H1 (cell line): ENCODE measurements around the gene RAB11FIP5. TPM values are rescaled to one million over a fixed set of nuclear protein-coding genes. Genes with fewer than 3 reads are reported as not detected.

Source experiments
- CTCF ChIA-PET: fragments of 300-600 bp; sonication (Branson Sonifier 250); formaldehyde crosslinking; loops from one replicate; lab custom pipeline; 2021; ENCODE audit not compliant: partially characterized antibody; lab: Charles Lee
- POLR2A ChIA-PET: fragments of 300-600 bp; sonication (Branson Sonifier 250); formaldehyde crosslinking; loops from one replicate; lab custom pipeline; 2021; ENCODE audit warnings: inconsistent platforms; ENCODE audit not compliant: partially characterized antibody; lab: Charles Lee
- DNase-seq, 2 experiments: peaks; one replicate each; pipeline versions ENCODE4 v3.0.0 to v3.0.0-alpha.2; 2010 to 2022; ENCODE audit warnings: low spot score in 2 of 2, low read depth in 1 of 2, mixed read lengths in 1 of 2
- FAIRE-seq: peaks from 2 replicates; lab custom pipeline; 2011; peaks lifted over from hg19 to GRCh38; lab: Jason Lieb, UNC
- H2AFZ ChIP-seq: 2 replicates; pipeline ENCODE4 v1.8.1; 2012; ENCODE audit warnings: low read length, inconsistent platforms
- H2AK5ac ChIP-seq: 2 replicates; pipeline ENCODE4 v1.6.1; 2013; ENCODE audit warnings: low read depth, low read length
- H2BK120ac ChIP-seq: replicated peaks from 2 replicates; pipeline ENCODE3; 2013; ENCODE audit warnings: low read depth, low read length, inconsistent platforms
- H2BK12ac ChIP-seq: 2 replicates; pipeline ENCODE4 v1.6.1; 2013; ENCODE audit warnings: low read depth, low read length
- H2BK15ac ChIP-seq: 2 replicates; pipeline ENCODE4 v1.6.1; 2013; ENCODE audit warnings: low read length
- H2BK20ac ChIP-seq: 2 replicates; pipeline ENCODE4 v1.6.1; 2013; ENCODE audit warnings: low read length
- H2BK5ac ChIP-seq: 2 replicates; pipeline ENCODE4 v1.6.1; 2013; ENCODE audit warnings: low read depth, low read length
- H3K14ac ChIP-seq: 2 replicates; pipeline ENCODE4 v1.6.1; 2013; ENCODE audit warnings: inconsistent platforms; ENCODE audit not compliant: insufficient read length
- H3K18ac ChIP-seq: 2 replicates; pipeline ENCODE4 v1.6.1; 2013; ENCODE audit warnings: low read length; ENCODE audit errors: extremely low read depth
- H3K23ac ChIP-seq: 2 replicates; pipeline ENCODE4 v1.6.1; 2013; ENCODE audit warnings: inconsistent platforms; ENCODE audit not compliant: insufficient read length
- H3K23me2 ChIP-seq: 2 replicates; pipeline ENCODE4 v1.6.1; 2013; ENCODE audit warnings: low read depth, low read length
- H3K27ac ChIP-seq: 2 replicates; pipeline ENCODE4 v1.6.1; 2011; ENCODE audit warnings: low read depth, low read length, inconsistent platforms
- H3K27me3 ChIP-seq, 4 experiments: replicated peaks in 1 of 4; 1 replicate in 1 of 4; 2 replicates in 3 of 4; pipeline versions ENCODE4 v1.6.1 to v1.8.1; 2011 to 2013; ENCODE audit warnings: low read length in 3 of 4, mild to moderate bottlenecking in 3 of 4, inconsistent platforms in 2 of 4, mixed read lengths in 2 of 4, moderate library complexity in 1 of 4; ENCODE audit not compliant: control insufficient read depth in 3 of 4, insufficient read depth in 3 of 4; ENCODE audit errors: extremely low read depth in 1 of 4
- H3K36me3 ChIP-seq, 4 experiments: 2 replicates each; pipeline versions ENCODE4 v1.6.1 to v1.8.1; 2011 to 2013; ENCODE audit warnings: mild to moderate bottlenecking in 4 of 4, low read length in 3 of 4, moderate library complexity in 2 of 4, control low read depth in 1 of 4, inconsistent platforms in 1 of 4; ENCODE audit not compliant: insufficient read depth in 4 of 4, control insufficient read depth in 2 of 4
- H3K4ac ChIP-seq: replicated peaks from 2 replicates; pipeline ENCODE3; 2013; ENCODE audit warnings: low read length, low read depth, mixed read lengths, inconsistent platforms; ENCODE audit not compliant: insufficient read length
- H3K4me1 ChIP-seq, 4 experiments: replicated peaks in 1 of 4; 1 replicate in 1 of 4; 2 replicates in 3 of 4; pipeline versions ENCODE4 v1.6.1 to v1.8.1; 2011 to 2013; ENCODE audit warnings: low read length in 3 of 4, inconsistent platforms in 2 of 4, mixed read lengths in 1 of 4; ENCODE audit not compliant: insufficient read depth in 4 of 4, control insufficient read depth in 3 of 4
- H3K4me2 ChIP-seq, 2 experiments: 2 replicates each; pipeline versions ENCODE4 v1.6.1 to v1.8.1; 2011 to 2013; ENCODE audit warnings: low read depth in 2 of 2, low read length in 2 of 2, control low read depth in 1 of 2, inconsistent platforms in 1 of 2, mild to moderate bottlenecking in 1 of 2; ENCODE audit not compliant: insufficient read depth in 1 of 2
- H3K4me3 ChIP-seq, 4 experiments: fragments of 200-600, 300-600 bp in 1 of 4; sonication (generic), shearing (Covaris generic), sonication (Bioruptor Twin) in 1 of 4; 2 replicates each; pipeline versions ENCODE4 v1.5.1 to v1.8.1; 2011 to 2016; ENCODE audit warnings: low read length in 4 of 4, low read depth in 3 of 4, control low read depth in 2 of 4, inconsistent platforms in 2 of 4, mild to moderate bottlenecking in 2 of 4, mixed read lengths in 1 of 4, moderate library complexity in 1 of 4; ENCODE audit not compliant: insufficient read depth in 2 of 4; ENCODE audit errors: extremely low read depth in 1 of 4
- H3K56ac ChIP-seq: replicated peaks from 2 replicates; pipeline ENCODE3; 2013; ENCODE audit warnings: low read depth, mild to moderate bottlenecking, mixed read lengths, low read length, inconsistent platforms; ENCODE audit not compliant: insufficient read length
- H3K79me1 ChIP-seq: 2 replicates; pipeline ENCODE4 v1.6.1; 2013; ENCODE audit warnings: low read depth, low read length, control low read depth
- H3K79me2 ChIP-seq, 2 experiments: 2 replicates each; pipeline versions ENCODE4 v1.6.1 to v1.8.1; 2012 to 2013; ENCODE audit warnings: low read length in 2 of 2, mild to moderate bottlenecking in 2 of 2, inconsistent platforms in 1 of 2; ENCODE audit not compliant: insufficient read depth in 2 of 2, control insufficient read depth in 1 of 2
- H3K9ac ChIP-seq, 4 experiments: replicated peaks in 1 of 4; 1 replicate in 1 of 4; 2 replicates in 3 of 4; pipeline versions ENCODE4 v1.6.1 to v1.8.1; 2011 to 2013; ENCODE audit warnings: low read depth in 3 of 4, low read length in 3 of 4, control low read depth in 2 of 4, mild to moderate bottlenecking in 2 of 4, moderate library complexity in 2 of 4, inconsistent platforms in 1 of 4; ENCODE audit errors: extremely low read depth in 1 of 4
- H3K9me3 ChIP-seq, 2 experiments: 2 replicates each; pipeline versions ENCODE4 v1.6.1 to v1.8.1; 2012 to 2013; ENCODE audit warnings: mild to moderate bottlenecking in 2 of 2, moderate library complexity in 2 of 2, control low read depth in 1 of 2, inconsistent platforms in 1 of 2, low read depth in 1 of 2, low read length in 1 of 2, mixed read lengths in 1 of 2; ENCODE audit not compliant: insufficient read depth in 2 of 2
- H4K20me1 ChIP-seq, 2 experiments: replicated peaks in 1 of 2; 2 replicates each; pipeline versions ENCODE3 to v1.8.1; 2011 to 2013; ENCODE audit warnings: inconsistent platforms in 2 of 2, low read length in 2 of 2, mild to moderate bottlenecking in 1 of 2; ENCODE audit not compliant: insufficient read depth in 2 of 2, control insufficient read depth in 1 of 2
- H4K5ac ChIP-seq: 2 replicates; pipeline ENCODE4 v1.6.1; 2013; ENCODE audit warnings: low read length, low read depth, mixed read lengths, inconsistent platforms; ENCODE audit not compliant: insufficient read length
- H4K8ac ChIP-seq: 2 replicates; pipeline ENCODE4 v1.8.0; 2013; ENCODE audit warnings: mild to moderate bottlenecking, moderate library complexity, low read length, inconsistent platforms; ENCODE audit not compliant: insufficient read depth; ENCODE audit errors: extremely low read depth
- H4K91ac ChIP-seq: replicated peaks from 2 replicates; pipeline ENCODE3; 2013; ENCODE audit warnings: low read length, mixed read lengths, inconsistent platforms; ENCODE audit not compliant: insufficient read length
- FOSL1 ChIP-seq: IDR thresholded peaks from 2 replicates; pipeline ENCODE4 v1.6.1; 2011; ENCODE audit warnings: mild to moderate bottlenecking, low read depth, low read length, moderate library complexity; ENCODE audit not compliant: insufficient read depth
- GABPA ChIP-seq: IDR thresholded peaks from 2 replicates; pipeline ENCODE4 v1.6.1; 2011; ENCODE audit warnings: mild to moderate bottlenecking, low read length, moderate library complexity, borderline replicate concordance; ENCODE audit not compliant: insufficient read depth
- KDM4A ChIP-seq: IDR thresholded peaks from one replicate; pipeline ENCODE4 v1.7.1; 2012; ENCODE audit warnings: low read depth, mild to moderate bottlenecking, moderate library complexity, low read length, inconsistent platforms; ENCODE audit not compliant: severe bottlenecking
- POU5F1 ChIP-seq: IDR thresholded peaks from 2 replicates; pipeline ENCODE4 v1.6.1; 2011; ENCODE audit warnings: low read depth, mild to moderate bottlenecking, low read length, moderate library complexity
- ZNF274 ChIP-seq: IDR thresholded peaks from 2 replicates; pipeline ENCODE4 v1.7.0; 2012; ENCODE audit warnings: low read length, borderline replicate concordance; ENCODE audit errors: extremely low read depth
- WGBS, 2 experiments: shearing (Covaris generic) in 1 of 2; methylation state at CpG; one replicate each; pipeline versions ENCODE4 v1.1.6 to v1.1.7; 2013 to 2015; ENCODE audit warnings: low lambda C conversion rate in 2 of 2, mixed read lengths in 2 of 2, inconsistent platforms in 1 of 2, low coverage in 1 of 2, missing lambda C conversion rate in 1 of 2; ENCODE audit not compliant: insufficient replicate concordance in 2 of 2, insufficient coverage in 1 of 2, insufficient read length in 1 of 2; ENCODE audit errors: extremely low coverage in 1 of 2, missing lambda C conversion rate in 1 of 2; 5-methylcytosine and 5-hydroxymethylcytosine counted together
- polyA plus RNA-seq, 7 experiments: library from polyadenylated mRNA; depleted of rRNA in 3 of 7; stranded (reverse) in 5 of 7; unstranded in 2 of 7; fragments of >200 nt in 5 of 7; fragments of 200-250 nt in 2 of 7; gene quantifications; 1 replicate in 5 of 7; 2 replicates in 1 of 7; 4 replicates in 1 of 7; pipeline versions ENCODE4 v1.2.1 to v1.2.3, GENCODE V29; 2011 to 2013; ENCODE audit warnings: missing spikeins in 2 of 7, mixed read lengths in 2 of 7
- total RNA-seq: library from RNA; stranded (reverse); fragmentation: NEBNext Ultra II Directional; extraction: Animal tissue kit (Norgen Biotek cat#: 25700); gene quantifications from 2 replicates; pipeline ENCODE4 v1.2.1, GENCODE V29; 2021

Gene RAB11FIP5
- total and polyA plus RNA-seq, 2 of the 8 experiments (the other 6 are each of a cell fraction or from before 2014, with no cell fraction given) = 6.3 to 17.0 TPM

GRCh38 chr2:73067043-73067442 lies 45.7 kb downstream of the RAB11FIP5 start:
- DNase-seq (no peak), FAIRE-seq (no peak)
- H3K36me3 ChIP-seq = no peaks in the 10 kb centered on the region
- H4K20me1 ChIP-seq = peaks cover 3 to 16% of the 10 kb centered on the region in 2 experiments
- no peak overlapping the region for H3K18ac ChIP-seq
- H3K9ac ChIP-seq = no peak overlapping the region
- no peak overlapping the region for H2AFZ ChIP-seq
- no peak overlapping the region for H3K27ac ChIP-seq
- no peaks in the 10 kb centered on the region for H3K9me3 ChIP-seq
- no peak for TF ChIP-seq FOSL1
- TF ChIP-seq KDM4A = no peak
- TF ChIP-seq GABPA = no peak
- no peak for TF ChIP-seq POU5F1
- no peak for TF ChIP-seq ZNF274
- no peak overlapping the region for H3K23ac ChIP-seq
- ChIA-PET POLR2A (interaction anchor here (0.6 kb wide), 1 partner anchor 13 kb away, joined by 3 read pairs; no protein-coding TSS in a partner anchor), CTCF (no interaction called here)
- no peak overlapping the region for H4K8ac ChIP-seq
- H3K27me3 ChIP-seq = peaks cover 0 to under 1% (median 0%) of the 10 kb centered on the region in 4 experiments; a peak in 2 of 7 replicates
- H2AK5ac ChIP-seq = no peak overlapping the region
- H3K4me1 ChIP-seq = peaks cover 13 to 25% (median 15%) of the 10 kb centered on the region in 4 experiments
- H2BK12ac ChIP-seq = no peak overlapping the region
- H3K56ac ChIP-seq = no peak overlapping the region
- 73% methylated on average over 2 of the region's 2 CpGs; no CpG with 5 or more reads in 1 of the 2 experiments for whole genome bisulfite sequencing, 2 experiments
- no peak overlapping the region for H3K4ac ChIP-seq
- H3K4me2 ChIP-seq = no peak overlapping the region
- H3K23me2 ChIP-seq = peaks cover 11% of the 10 kb centered on the region; the same call in 1 of the 2 replicates
- no peak overlapping the region for H3K14ac ChIP-seq
- no peak overlapping the region for H2BK5ac ChIP-seq
- H3K79me2 ChIP-seq = peaks cover 4 to 63% of the 10 kb centered on the region in 2 experiments; a peak in 3 of 4 replicates
- H3K79me1 ChIP-seq = peaks cover 20% of the 10 kb centered on the region; the same call in 1 of the 2 replicates
- no peak overlapping the region for H2BK120ac ChIP-seq
- H2BK15ac ChIP-seq = no peak overlapping the region
- H2BK20ac ChIP-seq = no peak overlapping the region
- no peak overlapping the region for H4K91ac ChIP-seq
- H3K4me3 ChIP-seq = no peak overlapping the region
- H4K5ac ChIP-seq = no peak overlapping the region
